ENCODE measurements around the gene CUL9.

Gene CUL9

DNA sequence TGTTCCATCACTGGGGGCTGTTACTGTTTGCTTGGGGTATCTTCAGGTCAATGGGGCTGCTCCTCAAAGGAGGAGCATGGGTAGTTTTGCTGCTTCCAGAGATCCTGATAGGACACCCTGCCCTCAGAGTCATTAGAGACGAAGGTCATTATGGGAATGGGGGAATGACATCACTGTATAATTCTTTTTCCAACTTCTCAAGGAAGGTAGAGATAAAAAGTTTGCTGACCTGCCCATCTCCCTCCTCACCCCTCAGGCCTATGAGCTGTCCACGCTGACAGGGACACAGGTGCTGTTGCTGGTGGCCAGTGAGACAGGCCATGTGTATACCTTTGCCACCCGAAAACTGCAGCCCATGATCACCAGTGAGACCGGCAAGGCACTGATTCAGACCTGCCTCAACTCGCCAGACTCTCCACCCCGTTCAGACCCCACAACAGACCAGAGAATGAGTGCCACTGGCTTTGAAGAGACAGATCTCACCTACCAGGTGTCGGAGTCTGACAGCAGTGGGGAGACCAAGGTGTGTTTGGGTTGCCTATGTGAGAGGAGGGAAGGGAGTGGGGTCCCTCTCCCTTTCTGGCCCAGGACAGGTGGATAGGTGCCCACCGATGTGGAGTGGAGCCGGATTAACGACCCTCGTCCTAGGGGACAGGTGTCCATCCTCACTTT lies 8.3 kb upstream of the CUL9 start:
- DNase-seq (ENCODE audit: low read depth): no peak

DNA sequence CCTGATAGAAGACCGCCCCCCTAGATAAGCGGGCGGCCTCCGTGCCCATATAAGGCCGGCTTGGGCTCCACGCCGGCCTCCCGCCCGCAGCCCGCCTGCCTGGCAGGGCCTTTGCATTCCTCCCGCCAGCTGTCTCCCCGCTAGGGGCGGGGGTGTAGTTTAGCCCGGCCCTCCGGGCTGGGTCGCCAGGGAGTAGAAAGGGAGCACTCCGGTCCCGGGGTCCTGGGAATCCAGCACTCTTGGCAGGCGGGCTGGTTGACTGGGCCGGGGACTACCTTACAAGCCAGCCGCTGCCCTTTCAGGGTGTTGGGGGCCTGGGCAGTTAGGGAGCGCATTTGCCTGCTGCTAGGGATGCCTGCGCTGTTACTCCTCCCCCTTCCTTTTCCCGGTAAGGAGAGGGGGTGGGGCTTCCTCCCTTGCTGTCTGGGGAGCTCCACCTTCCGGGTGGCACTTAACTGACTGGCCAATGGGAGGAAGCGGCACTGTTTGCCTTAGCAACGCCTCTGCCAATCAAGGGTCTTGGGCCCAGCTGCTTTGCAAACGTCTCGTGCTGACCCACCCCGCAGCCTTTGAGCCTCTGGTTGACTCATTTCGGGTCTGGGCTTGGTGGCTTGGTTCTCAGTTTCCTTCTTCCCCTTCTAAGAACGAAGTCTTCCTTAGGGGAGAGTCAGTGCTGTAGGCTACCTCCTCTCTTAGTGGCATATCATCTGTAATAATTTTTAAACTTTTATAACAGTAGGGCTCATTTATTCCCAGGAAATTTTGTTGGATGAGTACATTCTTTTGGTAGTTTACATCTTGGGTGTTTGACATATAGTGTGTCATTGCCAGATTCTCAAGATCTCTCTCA lies 7.5 kb upstream of the CUL9 start:
- peak; percentile 100 for DNase-seq (ENCODE audit: low read depth)

DNA sequence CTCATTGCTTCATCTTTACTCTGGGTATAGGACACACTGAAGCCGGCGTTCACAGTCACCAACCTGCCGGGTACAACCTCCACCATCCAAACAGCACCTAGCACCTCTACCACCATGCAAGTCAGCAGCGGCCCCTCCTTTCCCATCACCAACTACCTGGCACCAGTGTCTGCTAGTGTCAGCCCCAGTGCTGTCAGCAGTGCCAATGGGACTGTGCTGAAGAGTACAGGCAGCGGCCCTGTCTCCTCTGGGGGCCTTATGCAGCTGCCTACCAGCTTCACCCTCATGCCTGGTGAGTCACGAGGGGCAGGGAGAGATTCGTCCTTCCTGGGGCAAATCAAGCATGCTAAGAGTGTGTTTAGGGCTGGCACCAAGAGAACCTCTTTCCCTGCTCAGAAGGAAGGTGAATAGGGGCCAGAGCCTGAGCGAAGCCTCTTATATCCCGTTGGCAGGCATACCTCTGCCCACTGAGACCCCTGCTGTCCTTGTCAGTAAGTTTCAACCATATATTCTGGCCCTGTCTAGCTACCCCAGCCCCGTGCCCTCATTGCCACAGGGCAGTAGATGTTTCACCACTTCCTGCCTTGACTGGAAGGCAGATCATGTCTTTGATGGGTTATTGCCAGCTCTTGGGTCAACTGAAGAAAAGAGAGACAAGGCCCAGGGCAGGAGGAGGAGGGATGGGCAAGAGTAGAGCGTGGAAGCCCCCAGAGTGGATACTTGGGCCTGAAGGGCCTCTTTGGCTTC lies 6.1 kb upstream of the CUL9 start:
- DNase-seq (ENCODE audit: low read depth): no peak

GRCh38 chr6:43176423-43176786 lies 5.6 kb upstream of the CUL9 start:
- DNase-seq (ENCODE audit: low read depth): no peak

- DNase-seq (ENCODE audit: low read depth): no peak
These were observed 3.8 kb upstream of the CUL9 start for GRCh38 chr6:43178150-43178549.

DNA sequence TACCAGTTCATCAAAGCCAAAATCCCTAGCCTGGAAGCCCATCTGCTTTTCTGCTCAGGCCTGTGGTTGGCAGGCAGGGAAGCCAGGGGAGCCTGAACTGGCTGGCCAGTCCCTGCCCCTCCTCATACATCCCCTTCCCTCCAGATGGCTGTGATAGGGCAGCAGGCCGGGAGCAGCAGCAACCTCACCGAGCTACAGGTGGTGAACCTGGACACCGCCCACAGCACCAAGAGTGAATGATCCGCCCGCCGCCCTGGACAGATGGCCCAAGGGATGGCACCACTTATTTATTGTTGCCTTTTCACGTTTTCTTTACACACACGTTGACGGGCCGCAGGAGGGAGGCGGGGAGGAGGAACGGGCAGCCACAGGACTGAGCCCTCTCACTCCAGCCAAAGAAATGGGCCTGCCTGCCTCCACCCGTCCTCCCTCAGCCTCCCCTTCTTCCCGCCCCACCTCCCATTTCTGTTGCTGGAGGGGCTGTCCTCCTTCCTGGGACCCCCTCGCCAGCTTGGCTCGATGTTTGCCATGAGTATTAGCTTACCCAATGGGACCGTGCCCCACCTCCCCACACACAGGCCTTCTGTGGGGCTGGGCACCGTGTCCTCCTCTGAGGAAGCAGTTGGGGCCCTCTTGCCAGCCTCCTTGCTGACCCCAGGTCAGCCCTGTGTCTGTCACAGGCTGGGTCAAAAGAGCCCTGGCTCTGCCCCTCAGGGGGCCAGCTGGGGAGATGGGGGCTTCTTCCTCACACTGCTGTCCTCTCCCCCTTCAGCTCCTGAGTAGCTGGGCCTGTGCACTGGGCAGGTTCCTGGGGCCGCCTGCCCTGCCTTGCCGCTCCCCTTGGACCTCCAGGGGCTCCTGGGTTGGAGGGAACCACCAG lies 2.8 kb upstream of the CUL9 start:
- DNase-seq (ENCODE audit: low read depth): no peak

- no peak for DNase-seq (ENCODE audit: low read depth)
These were observed 1.9 kb upstream of the CUL9 start for GRCh38 chr6:43180058-43180457.

DNA sequence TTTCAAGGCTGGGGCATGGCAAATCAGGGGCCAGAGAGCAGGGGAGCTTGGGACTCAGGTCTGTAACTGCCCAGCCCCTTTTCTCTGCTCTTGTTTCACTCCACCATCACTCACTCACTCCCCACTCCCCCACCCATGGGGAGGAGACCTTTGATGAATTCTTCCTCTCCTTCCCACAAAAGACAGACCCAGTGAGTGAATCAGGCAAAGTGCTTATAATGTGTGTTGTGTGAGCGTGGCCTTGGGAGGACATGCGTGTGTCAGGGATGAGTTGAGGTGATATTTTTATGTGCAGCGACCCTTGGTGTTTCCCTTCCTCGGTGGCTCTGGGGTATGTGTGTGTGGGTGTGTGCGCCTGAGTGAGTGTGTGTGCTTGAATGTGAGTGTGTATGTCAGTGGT lies 1.0 kb upstream of the CUL9 start:
- DNase-seq (ENCODE audit: low read depth): peak; percentile 20

DNA sequence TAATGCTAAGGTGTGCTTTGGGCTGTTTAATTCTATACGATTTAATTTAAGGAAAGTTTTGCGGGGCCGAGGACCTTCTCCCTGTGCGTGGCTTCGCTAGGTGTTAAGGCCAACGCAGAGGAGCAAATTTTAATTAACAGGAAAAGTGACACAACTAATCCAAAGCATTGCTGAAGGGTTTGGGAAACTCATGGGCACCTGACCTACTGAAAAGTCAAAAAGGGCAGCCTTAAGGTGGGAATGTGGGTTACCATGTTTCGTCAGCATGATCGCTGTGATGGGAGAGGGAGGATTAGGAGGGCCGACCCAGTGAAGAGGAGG lies 415 bp upstream of the CUL9 start:
- no peak for DNase-seq (ENCODE audit: low read depth)

- DNase-seq (ENCODE audit: low read depth): no peak
These were observed 1.4 kb downstream of the CUL9 start for GRCh38 chr6:43183441-43183840.

DNA sequence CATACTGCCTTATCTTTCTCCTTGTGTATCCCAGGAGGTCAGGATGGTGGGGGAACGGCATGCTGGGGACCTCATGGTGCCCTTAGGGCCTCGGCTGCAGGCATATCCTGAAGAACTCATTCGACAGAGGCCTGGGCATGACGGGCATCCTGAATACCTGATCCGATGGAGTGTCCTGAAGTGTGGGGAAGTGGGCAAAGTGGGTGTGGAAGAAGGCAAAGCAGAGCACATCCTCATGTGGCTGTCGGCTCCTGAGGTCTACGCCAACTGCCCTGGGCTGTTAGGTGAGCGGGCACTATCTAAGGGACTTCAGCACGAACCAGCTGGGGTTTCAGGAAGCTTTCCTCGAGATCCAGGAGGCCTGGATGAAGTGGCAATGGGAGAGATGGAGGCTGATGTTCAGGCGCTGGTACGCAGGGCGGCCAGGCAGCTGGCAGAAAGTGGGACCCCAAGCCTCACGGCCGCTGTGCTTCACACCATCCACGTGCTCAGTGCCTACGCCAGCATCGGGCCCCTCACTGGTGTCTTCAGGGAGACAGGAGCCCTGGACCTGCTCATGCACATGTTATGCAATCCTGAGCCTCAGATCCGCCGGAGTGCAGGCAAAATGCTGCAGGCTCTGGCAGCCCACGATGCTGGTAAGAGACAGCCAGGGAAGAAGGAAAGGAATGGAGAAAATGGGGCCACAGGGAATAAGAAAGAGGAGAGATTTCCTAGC lies 2.4 kb downstream of the CUL9 start:
- no peak for DNase-seq (ENCODE audit: low read depth)

DNA sequence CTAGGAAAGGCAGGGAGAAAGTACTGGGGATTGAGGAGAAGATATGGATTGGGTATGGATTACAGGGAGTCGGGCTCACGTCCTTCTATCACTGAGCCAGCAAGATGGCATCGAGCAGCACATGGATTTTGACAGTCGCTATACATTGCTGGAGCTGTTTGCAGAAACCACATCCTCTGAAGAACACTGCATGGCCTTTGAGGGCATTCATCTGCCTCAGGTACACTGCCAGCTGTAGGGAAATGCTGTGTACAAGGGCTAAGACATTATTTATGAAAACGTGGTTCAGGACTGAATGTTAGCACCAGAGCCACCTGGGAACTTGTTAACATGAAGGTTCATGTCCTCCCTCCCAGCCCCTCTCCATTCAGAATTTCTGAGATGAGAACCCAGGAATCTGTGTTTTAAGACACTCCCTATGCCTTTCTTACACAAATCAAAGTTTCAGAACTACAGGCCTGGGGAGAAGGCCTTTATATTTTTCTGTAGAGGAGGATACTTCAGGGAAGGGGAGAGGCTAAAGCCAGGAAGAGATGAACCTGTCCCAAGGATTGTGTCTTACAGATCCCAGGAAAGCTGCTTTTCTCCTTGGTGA lies 3.5 kb downstream of the CUL9 start:
- DNase-seq (ENCODE audit: low read depth): no peak

- DNase-seq (ENCODE audit: low read depth): no peak
These were observed 4.0 kb downstream of the CUL9 start for GRCh38 chr6:43186019-43186418.

GRCh38 chr6:43186706-43187105 lies 4.7 kb downstream of the CUL9 start:
- no peak for DNase-seq (ENCODE audit: low read depth)

- DNase-seq (ENCODE audit: low read depth): no peak
These were observed 5.8 kb downstream of the CUL9 start for GRCh38 chr6:43187821-43188220.

GRCh38 chr6:43188426-43188825 lies 6.4 kb downstream of the CUL9 start:
- DNase-seq (ENCODE audit: low read depth): no peak

DNA sequence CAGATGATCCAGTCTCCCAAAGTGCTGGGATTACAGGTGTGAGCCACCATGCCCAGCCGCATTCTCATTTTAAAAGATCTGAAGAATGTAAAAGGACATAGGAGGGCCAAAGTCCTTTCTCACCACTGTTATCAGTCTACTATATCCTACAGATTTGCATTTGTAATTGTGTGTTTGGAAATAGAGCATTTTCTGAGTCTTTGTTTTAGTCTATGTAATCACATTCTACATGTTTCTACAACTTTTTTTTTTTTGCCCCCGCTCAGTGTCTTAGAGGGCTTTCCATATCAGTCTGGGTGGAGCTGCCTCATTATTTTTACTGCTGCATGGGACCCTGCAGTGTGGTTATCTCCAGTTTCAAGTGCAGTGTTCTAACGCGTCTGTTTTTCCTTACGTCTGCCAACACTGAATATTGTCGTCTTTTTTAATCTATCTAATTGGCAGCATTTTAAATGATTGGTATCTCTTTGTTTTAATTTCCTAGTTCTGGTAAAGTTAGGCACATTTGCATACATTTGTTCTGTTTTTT lies 7.8 kb downstream of the CUL9 start:
- DNase-seq (ENCODE audit: low read depth): no peak

GRCh38 chr6:43192911-43193310 lies 10.9 kb downstream of the CUL9 start:
- DNase-seq (ENCODE audit: low read depth): no peak

DNA sequence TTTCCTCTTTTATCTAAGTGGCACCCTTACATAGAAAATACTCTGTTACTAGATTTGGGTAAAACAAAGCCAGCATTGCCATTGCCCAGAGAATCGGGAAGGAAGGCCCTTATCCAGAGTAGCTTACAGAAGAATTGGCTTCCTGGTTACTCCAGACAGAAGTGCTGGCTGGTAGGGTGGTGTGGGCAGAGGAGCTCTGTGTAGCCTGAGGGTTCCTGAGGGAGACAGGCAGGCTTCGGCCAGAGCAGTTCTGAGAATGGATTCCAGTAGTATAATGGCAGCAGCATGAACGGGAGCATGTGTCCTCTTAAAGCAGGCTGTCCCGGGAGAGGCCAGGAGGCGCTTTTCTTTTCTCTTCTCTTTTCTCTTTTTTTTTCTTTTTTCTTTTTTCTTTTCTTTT lies 11.9 kb downstream of the CUL9 start:
- DNase-seq (ENCODE audit: low read depth): no peak

- no peak for DNase-seq (ENCODE audit: low read depth)
These were observed 14.3 kb downstream of the CUL9 start for GRCh38 chr6:43196337-43196736.

- no peak for DNase-seq (ENCODE audit: low read depth)
These were observed 17.9 kb downstream of the CUL9 start for GRCh38 chr6:43199912-43200311.

Measured in ELR (cell line).